Kidney (tissue), 14 donors: ENCODE results near the gene DUS4L. TPM values are rescaled to one million over a fixed set of nuclear protein-coding genes. Genes with fewer than 3 reads are reported as not detected.

Experiments
- DNase-seq, 5 donors: peaks; one replicate each; pipeline ENCODE4 v3.0.0-alpha.2; 2013 to 2020
- FAIRE-seq: peaks from 2 replicates; lab custom pipeline; 2012; peaks lifted over from hg19 to GRCh38; lab: Jason Lieb, UNC
- H3K27ac ChIP-seq, 2 donors: one replicate each; pipeline ENCODE4 v1.7.0; 2013; ENCODE audit warnings: low read depth in 2 of 2, low read length in 2 of 2, inconsistent platforms in 1 of 2
- H3K27me3 ChIP-seq: one replicate; pipeline ENCODE4 v1.7.1; 2013; ENCODE audit warnings: low read length, inconsistent platforms; ENCODE audit not compliant: control insufficient read depth, insufficient read depth
- H3K36me3 ChIP-seq, 3 donors: one replicate each; pipeline versions ENCODE4 v1.7.0 to v1.7.1; 2013; ENCODE audit warnings: low read length in 3 of 3, control low read depth in 1 of 3, inconsistent platforms in 1 of 3; ENCODE audit not compliant: insufficient read depth in 3 of 3, control insufficient read depth in 2 of 3
- H3K4me1 ChIP-seq, 3 donors: one replicate each; pipeline versions ENCODE4 v1.7.0 to v1.7.1; 2013; ENCODE audit warnings: low read length in 3 of 3, inconsistent platforms in 1 of 3, low read depth in 1 of 3; ENCODE audit not compliant: control insufficient read depth in 2 of 3, insufficient read depth in 2 of 3
- H3K4me3 ChIP-seq, 3 donors: one replicate each; pipeline versions ENCODE4 v1.7.0 to v1.8.1; 2013; ENCODE audit warnings: low read length in 3 of 3, control low read depth in 1 of 3, inconsistent platforms in 1 of 3
- H3K9ac ChIP-seq, 3 donors: one replicate each; pipeline versions ENCODE4 v1.7.0 to v1.7.1; 2013; ENCODE audit warnings: low read length in 3 of 3, control low read depth in 1 of 3, inconsistent platforms in 1 of 3
- H3K9me3 ChIP-seq, 3 donors: one replicate each; pipeline versions ENCODE4 v1.7.0 to v1.7.1; 2013; ENCODE audit warnings: low read length in 3 of 3, control low read depth in 1 of 3, inconsistent platforms in 1 of 3; ENCODE audit not compliant: control insufficient read depth in 2 of 3, insufficient read depth in 1 of 3
- intact Hi-C: fragments of 100-400 bp; cut with DNase I; formaldehyde crosslinking; loops from one replicate; pipeline ENCODE4 v1.11.1; 2022
- polyA plus RNA-seq: library from polyadenylated mRNA; stranded (reverse); fragments of 350-450 nt; fragmentation: Illumina TruSeq; extraction: RNeasy Lipid Tissue Mini Kit (QIAGEN cat#74804); gene quantifications from one replicate; pipeline ENCODE4 v1.2.3, GENCODE V29; 2014; ENCODE audit warnings: low read depth, low replicate concordance; ENCODE audit not compliant: insufficient read depth
- total RNA-seq: library from RNA; stranded (reverse); fragmentation: NEBNext Ultra II Directional; extraction: Animal tissue kit (Norgen Biotek cat#: 25700); gene quantifications from one replicate; pipeline ENCODE4 v1.2.1, GENCODE V29; 2021
- TF ChIP-seq, protein P1 (sequence below): IDR thresholded peaks from 3 replicates; pipeline ENCODE4 v1.5.1; 2012; ENCODE audit warnings: mild to moderate bottlenecking, moderate library complexity, borderline replicate concordance; ENCODE audit not compliant: insufficient read depth; ENCODE audit errors: extremely low read depth
- donor health status: control.
- donor health status: control.
- donor health status: control.
- donor health status: control.
- donor health status: control.
- donor health status: DM: yes; HTN: yes; CAD: no.
- donor health status: Normal renal cell carcinoma (clear cell type).

The DUS4L gene
- total and polyA plus RNA-seq, 2 donors from 2014 or later: 7.3 to 8.4 TPM

DNA sequence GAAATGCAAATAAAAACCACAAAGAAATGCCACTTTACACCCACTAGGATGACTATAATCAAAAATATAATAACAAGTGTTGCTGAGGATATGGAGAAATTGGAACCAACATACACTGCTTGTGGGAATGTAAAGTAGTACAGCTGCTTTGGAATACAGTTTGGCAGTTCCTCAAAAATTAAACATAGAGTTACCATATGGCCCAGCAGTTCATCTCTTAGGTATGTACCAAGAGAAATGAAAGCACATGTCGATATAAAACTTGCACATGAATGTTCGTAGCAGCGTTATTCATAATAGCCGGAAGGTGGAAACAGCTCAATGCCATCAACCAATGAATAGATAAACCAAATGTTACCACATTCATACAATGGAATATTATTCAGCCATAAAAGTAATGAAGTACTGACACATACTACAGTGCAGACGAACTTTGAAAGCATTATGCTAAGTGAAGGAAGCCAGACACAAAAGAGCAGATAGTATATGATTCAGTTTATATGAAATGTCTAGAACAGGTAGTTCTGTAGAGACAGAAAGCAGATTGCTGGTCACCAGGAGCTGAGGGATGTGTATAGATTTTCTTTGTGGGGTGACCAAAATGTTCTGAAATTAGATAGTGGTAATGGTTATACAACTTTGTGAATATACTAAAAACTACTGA, 28.7 kb downstream of the DUS4L start:
- H3K9me3 ChIP-seq: no peaks in the 10 kb centered on the region
- intact Hi-C loops: no loop called here
- TF ChIP-seq, protein P1, sequence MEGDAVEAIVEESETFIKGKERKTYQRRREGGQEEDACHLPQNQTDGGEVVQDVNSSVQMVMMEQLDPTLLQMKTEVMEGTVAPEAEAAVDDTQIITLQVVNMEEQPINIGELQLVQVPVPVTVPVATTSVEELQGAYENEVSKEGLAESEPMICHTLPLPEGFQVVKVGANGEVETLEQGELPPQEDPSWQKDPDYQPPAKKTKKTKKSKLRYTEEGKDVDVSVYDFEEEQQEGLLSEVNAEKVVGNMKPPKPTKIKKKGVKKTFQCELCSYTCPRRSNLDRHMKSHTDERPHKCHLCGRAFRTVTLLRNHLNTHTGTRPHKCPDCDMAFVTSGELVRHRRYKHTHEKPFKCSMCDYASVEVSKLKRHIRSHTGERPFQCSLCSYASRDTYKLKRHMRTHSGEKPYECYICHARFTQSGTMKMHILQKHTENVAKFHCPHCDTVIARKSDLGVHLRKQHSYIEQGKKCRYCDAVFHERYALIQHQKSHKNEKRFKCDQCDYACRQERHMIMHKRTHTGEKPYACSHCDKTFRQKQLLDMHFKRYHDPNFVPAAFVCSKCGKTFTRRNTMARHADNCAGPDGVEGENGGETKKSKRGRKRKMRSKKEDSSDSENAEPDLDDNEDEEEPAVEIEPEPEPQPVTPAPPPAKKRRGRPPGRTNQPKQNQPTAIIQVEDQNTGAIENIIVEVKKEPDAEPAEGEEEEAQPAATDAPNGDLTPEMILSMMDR: no peak
- H3K4me3 ChIP-seq: no peak overlapping the region
- peaks cover 0 to 5% (median 2%) of the 10 kb centered on the region in 3 donors for H3K4me1 ChIP-seq
- FAIRE-seq (no peak), DNase-seq (no peak)
- no peak overlapping the region for H3K9ac ChIP-seq
- no peak overlapping the region for H3K27ac ChIP-seq
- peaks cover 0 to 5% (median 0%) of the 10 kb centered on the region in 3 donors for H3K36me3 ChIP-seq
- no peaks in the 10 kb centered on the region for H3K27me3 ChIP-seq

DNA sequence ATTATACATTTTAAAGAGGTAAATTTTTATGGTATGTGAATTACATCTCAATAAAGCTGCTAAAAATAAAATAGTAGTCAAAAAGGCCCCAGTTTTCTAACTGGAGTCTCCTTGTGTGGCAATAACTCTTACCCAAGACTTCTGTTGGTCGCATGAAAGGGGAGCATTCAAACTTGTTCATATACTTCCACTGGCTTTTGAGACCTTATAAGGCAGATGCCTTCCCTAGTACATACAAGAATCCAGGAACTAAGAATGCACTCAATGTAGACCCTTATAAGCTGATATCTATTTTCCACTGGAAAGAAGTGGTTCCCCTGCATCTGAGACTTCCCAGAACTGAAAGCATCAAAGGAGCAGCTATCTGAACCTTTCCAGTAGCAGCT, 29.2 kb downstream of the DUS4L start:
- DNase-seq (no peak), FAIRE-seq (no peak)
- no peak overlapping the region for H3K9ac ChIP-seq
- H3K4me3 ChIP-seq: no peak overlapping the region
- no peaks in the 10 kb centered on the region for H3K27me3 ChIP-seq
- H3K36me3 ChIP-seq: peaks cover 0 to 5% (median 0%) of the 10 kb centered on the region in 3 donors
- TF ChIP-seq, protein P1: no peak
- no peak overlapping the region for H3K27ac ChIP-seq
- no peaks in the 10 kb centered on the region for H3K9me3 ChIP-seq
- intact Hi-C loops: no loop called here
- H3K4me1 ChIP-seq: peaks cover 0 to 5% (median 2%) of the 10 kb centered on the region in 3 donors

DNA sequence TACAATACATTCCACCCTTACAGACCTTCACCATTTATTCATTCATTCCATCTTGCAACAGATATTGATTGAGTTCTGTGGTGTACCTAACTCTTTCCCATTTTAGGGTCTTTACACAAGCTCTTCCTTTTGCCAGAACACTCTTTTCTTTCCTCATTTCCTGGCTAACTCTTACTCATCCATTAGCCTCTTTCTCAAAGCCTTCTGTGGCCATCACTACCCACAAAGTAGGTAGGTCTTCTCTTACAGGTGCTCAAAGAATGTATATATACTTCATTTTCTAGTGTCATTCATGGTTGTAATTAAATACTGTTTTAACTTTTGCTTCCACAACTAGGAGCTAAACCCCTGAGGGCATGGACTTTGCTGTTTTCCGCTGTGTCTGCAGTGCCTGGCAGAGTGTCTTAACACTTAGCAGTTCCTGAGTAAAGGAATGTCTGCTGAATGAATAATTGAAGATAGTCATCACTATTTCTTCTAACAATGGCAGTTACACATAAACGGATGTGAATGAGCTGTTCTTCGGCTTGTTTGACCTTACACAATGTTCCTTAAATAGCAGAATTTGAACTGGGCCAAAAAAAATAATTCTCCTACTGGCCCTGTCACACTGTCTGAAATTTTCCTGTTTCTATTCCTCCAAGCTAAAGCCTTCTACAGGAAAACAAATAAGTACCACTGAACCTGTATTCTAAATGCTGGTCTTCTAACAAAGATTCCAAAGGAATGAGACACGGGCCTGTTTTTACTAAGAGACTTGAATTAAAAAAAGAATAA, 31.4 kb downstream of the DUS4L start:
- Histone ChIP-seq H3K9ac (no peak overlapping the region), H3K4me1 (peaks cover 0 to 5% (median 2%) of the 10 kb centered on the region in 3 donors), H3K4me3 (peak overlapping the region in 1 of 3 donors; percentile 2), H3K27me3 (no peaks in the 10 kb centered on the region), H3K27ac (peak overlapping the region in 1 of 2 donors; percentile 65), H3K36me3 (peaks cover 0 to 5% (median 0%) of the 10 kb centered on the region in 3 donors), H3K9me3 (no peaks in the 10 kb centered on the region)
- intact Hi-C loops: no loop called here
- FAIRE-seq (peak; percentile 67), DNase-seq (peak in 2 of 5 donors; percentile 45 to 83)
- TF ChIP-seq, protein P1: no peak
